HG03342 (cell line): ENCODE data around the gene TLR9.
"Not testable (repeated sequence)": the region's sequence is repeated elsewhere in the genome, so short reads cannot be mapped to it uniquely, and the experiment has no call there.

Source experiments
- ATAC-seq: cut with Tn5 transposase; IDR thresholded peaks from one replicate; pipeline ENCODE4 v1.9.1; 2021; ENCODE audit warnings: mild to moderate bottlenecking, moderate library complexity; ENCODE audit not compliant: unreplicated experiment

The TLR9 gene

DNA sequence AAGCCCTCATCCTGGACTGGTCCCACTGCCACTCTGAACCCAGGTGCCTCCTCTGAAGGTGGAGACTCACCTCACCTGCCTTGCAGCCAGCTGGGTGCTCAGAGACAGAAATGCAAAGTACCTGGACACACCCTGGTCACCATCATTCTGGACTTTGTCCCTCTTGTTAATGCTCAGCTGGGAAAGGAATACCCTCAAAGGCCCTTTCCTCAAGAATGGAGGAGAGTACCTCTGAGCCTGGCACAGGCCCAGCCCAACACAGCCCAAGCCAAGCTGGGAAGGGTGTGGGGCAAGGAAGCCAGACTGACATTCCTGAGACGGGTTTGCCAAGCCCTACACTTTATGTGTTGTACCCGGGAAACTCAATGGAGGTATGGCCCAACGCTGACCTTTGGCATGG, 28.5 kb downstream of the TLR9 start:
- no peak for ATAC-seq

DNA sequence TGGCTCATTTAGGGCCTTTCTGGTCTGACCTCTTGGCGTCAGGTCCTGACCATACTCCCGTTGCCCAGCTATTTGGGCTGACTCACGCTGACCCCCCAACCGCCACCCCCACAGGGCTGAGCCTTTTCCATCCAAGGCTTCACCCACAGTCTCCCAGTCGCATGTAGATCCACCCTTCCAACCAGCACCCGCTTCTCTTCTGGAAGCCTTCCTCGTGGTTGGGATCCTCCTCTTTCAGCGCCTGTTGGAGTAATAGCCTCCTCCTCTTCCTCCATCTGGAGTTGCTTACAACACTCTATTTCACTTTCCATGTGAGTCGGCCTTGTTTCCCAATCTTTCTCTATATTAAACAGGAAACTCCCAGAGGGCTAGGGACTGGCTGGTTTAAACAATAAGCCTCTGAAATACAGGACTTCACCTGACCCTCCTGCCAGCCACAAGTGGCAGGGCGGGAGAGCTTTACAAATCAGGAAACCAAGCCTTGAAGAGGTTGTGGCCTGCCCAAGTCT, 29.6 kb downstream of the TLR9 start:
- ATAC-seq, result no peak

GRCh38 chr3:52195291-52195597, 30.2 kb downstream of the TLR9 start:
- ATAC-seq, result no peak

GRCh38 chr3:52194485-52195290, 30.8 kb downstream of the TLR9 start:
- ATAC-seq, result no peak

DNA sequence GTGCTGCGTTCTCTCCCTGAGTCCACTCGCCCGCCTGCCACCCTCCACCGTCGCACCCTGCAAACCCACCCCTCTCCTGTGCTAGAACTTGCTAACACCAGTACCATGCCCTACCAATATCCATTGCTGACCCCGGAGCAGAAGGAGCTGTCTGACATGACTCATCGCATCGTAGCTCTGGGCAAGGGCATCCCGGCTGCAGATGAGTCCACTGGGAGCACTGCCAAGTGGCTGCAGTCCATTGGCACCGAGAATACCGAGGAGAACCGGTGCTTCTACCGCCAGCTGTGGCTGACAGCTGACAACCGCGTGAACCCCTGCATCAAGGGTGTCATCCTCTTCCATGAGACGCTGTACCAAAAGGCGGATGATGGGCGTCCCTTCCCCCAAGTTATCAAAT, 32.4 kb downstream of the TLR9 start:
- ATAC-seq, result no peak

GRCh38 chr3:52191663-52192062, 33.8 kb downstream of the TLR9 start:
- no peak for ATAC-seq

- ATAC-seq, result no peak
Measured at GRCh38 chr3:52190294-52191074, 35.0 kb downstream of the TLR9 start.

- ATAC-seq, result no peak
Measured at GRCh38 chr3:52188556-52188955, 36.9 kb downstream of the TLR9 start.

GRCh38 chr3:52186729-52187128, 38.7 kb downstream of the TLR9 start:
- ATAC-seq, result no peak

DNA sequence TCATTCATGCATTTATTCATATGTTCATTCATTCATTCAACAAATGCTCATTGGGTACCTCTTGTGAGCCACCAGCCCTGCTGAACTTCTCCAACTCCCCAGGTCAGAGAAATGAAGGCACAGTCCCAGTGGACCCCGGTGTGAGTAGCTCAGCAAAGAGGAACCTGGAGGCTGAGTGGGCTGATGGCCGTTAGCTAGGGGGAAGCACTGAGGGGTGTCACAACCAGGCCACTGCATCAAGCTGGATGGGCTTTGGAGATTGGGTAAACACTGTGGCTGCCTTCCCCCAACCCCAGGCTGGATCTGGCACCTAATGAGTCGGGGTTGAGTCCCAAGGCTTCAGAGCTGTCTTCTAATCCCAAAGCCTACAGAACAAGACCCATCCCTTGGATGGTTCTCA, 39.6 kb downstream of the TLR9 start:
- no peak for ATAC-seq

DNA sequence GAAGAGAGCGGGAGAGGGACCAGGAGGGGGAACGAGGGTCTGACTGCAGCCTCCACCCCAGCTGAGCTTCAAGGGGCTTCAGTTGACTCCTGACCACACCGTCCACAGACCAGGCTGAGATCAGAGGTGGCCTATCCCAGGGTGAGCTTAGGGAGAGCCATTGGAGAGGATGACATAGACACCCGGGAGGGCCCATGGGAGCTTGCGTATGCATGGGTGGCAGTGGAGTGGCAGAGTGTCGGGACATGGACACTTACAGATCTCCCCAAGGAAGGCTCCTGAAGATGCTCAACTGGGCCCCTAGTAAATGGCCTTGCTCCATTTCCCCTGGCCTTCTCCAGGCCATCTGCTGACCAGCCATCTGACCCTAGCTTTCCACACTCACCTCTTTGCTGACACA, 40.1 kb downstream of the TLR9 start:
- ATAC-seq, result no peak

GRCh38 chr3:52184690-52185089, 40.8 kb downstream of the TLR9 start:
- no peak for ATAC-seq

DNA sequence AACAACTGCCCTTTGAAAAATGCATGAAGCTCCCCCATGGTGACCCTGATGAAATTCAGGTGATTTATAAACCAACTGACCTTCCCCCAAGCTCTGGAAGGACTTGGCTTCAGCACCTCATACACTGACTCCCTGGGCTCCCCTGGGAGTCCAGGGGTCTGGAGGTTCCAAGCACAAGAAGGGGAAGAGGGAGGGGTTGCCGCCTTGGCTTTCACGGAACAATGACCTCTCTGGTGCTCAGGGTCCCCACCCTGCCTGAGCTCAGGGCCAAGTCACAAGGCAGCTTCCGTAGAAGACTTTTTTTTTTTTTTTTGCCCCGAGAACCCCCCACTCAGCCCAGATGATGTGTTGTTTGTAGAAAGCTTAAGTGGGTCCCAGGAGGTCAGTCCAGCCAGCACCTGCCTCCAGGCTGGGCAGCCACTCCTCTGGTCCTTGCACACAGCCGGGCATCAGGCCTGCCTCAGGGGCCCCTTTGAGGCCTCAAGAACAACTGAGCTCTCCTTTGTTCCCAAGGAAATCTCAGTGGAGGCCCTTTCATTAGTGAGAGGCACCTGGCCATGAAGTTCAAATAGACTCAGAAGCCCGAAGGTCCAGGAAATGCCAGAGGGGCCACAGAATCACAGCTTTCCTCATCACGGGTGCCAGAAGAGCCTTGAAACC, 41.5 kb downstream of the TLR9 start:
- ATAC-seq, result no peak

DNA sequence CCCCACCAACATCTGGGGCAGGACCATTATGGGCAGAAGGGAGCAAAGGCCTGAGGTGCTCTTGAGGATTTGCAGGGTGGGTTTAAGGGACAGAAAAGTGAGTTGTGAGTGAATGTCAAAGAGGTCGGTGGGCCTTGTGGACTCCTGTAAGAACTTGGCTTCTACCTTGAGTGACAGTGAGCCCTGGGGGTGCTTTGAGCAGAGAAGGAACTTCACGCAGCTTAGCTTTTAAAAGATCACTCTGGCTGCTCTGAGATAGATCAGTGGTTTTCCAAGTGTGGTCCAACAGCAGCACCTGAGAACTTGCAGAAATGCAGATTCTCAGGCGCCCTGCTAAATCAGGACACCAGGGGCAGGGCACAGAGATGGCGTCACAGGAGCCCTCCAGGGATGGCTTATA, 42.8 kb downstream of the TLR9 start:
- ATAC-seq, result no peak

- no peak for ATAC-seq
Measured at GRCh38 chr3:52182196-52182595, 43.2 kb downstream of the TLR9 start.

GRCh38 chr3:52181543-52181942, 43.9 kb downstream of the TLR9 start:
- ATAC-seq, result no peak

- no peak for ATAC-seq
Measured at GRCh38 chr3:52178537-52178936, 46.9 kb downstream of the TLR9 start.

- ATAC-seq, result not testable (repeated sequence)
Measured at GRCh38 chr3:52178126-52178525, 47.3 kb downstream of the TLR9 start.

DNA sequence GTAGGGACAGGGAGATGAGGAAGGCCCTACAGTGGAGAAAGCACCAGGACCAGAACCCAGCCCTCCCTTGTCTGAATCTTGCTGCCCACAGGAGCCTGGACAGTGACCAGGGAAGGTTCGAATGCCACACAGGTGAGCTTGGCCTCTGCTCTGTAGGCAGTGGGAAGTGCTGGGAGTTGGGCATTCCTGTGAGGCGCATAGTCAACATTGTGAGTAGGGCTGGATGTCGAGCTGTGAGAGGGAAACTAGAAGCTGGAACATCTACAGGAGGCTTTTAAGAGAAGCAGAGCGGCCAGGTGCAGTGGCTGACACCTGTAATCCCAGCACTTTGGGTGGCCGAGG, 47.8 kb downstream of the TLR9 start:
- ATAC-seq, result no peak

DNA sequence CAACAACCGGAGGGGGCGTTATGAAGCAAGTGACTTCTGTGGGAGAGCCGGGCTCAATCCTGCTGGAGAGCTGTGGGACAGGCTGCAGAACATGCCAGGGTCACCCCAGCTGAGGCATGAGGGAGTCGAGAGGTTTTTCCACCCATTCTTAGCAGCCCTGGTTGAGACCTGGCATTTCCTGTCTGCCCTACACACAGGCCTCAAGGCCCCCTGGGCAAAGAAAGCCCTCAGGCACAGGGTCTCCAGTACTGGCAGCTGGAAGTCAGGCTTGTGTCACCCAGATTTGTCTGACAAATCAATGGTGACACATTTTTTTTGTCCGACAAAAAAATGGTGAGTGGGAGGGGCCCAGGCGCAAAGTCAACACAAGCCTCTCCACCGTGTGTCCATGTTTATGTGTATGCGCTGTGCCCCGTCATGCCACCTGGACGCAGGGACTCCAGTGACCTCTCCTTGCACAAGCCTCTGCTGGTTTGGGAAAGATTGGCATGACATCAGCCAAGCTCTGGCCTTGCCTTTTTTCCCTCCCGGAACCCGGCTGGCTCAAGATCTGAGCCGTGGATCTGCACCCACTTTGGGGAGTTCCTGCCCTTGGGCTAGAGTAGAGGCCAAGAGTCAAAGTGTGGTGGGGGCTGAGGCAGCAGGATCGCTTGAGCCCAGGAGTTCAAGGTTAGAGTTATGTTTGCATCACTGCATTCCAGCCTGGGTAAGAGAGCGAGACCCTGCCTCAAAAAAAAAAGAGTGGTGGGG, 48.3 kb downstream of the TLR9 start:
- no peak for ATAC-seq

- no peak for ATAC-seq
Measured at GRCh38 chr3:52176180-52176752, 49.2 kb downstream of the TLR9 start.
